ENCODE measurements around the gene SYNDIG1. TPM values are rescaled to one million over a fixed set of nuclear protein-coding genes. Genes with fewer than 3 reads are reported as not detected.

Gene SYNDIG1
- total RNA-seq, 8 experiments from 2014 or later: 5.0 to 64.6 (median 11.3) TPM

DNA sequence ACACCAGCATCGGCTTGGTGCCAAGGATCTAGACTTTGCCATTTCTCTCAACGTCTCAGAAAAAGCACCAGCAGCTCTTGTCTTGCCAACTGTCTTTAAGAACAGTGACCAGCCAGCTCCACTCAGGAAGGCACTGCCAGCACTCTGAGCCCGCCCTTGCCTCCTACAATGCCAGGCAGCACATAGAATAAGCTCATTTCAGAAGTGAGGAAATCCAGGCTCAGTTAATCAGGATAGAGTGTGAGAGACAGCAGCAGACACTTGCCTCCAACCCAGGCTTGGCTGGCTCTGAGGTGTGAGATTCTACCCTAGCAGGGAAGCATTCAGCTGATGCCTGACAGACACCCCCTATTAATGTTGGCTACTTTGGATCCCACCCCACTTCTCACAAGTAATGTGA, 4.3 kb upstream of the SYNDIG1 start:
- no peak for ATAC-seq (replicated peaks in 6 of 8)
- no peak overlapping the region for H3K4me3 ChIP-seq
- no peak overlapping the region for H3K27ac ChIP-seq
- WGBS, 10 experiments: 30 to 100% (median 90%) methylated on average over 1 to 3 of the region's 3 CpGs; no CpG with 5 or more reads in 7 of the 10 experiments
- in situ Hi-C loops (cut with MboI; ENCODE audit: low pct_unique_long_range_greater_than_20kb in 2 of 9, low sequenced_read_pairs in 9 of 9, unreplicated experiment in 9 of 9): loop anchor here in 1 of 9 experiments (25.0 kb wide), 1 partner anchor 303 kb away; no protein-coding TSS in a partner anchor
- H3K4me1 ChIP-seq (replicated peaks in 1 of 2): peaks cover 6 to 13% of the 10 kb centered on the region in 2 donors

DNA sequence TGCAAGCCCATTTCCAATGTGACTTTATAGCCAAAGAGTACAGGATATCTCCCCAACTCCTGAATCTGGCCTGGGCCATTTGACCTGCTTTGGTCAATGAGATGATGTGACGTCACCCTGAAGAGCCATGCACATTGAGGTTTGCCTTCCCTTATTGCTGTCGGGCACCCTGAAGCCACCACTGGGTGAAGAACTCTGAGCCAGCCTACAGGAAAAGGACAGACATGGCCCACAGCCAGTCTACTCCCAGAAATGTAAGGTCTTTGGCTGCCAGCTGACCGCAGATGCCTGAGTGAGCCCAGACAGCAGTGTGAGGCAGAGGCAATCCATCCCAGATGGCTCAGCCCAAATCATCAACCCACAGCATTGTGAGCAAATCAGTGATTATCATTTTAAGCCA, 3.7 kb upstream of the SYNDIG1 start:
- Histone ChIP-seq H3K4me3 (no peak overlapping the region), H3K4me1 (replicated peaks in 1 of 2) (peaks cover 6 to 13% of the 10 kb centered on the region in 2 donors), H3K27ac (no peak overlapping the region)
- ATAC-seq (replicated peaks in 6 of 8): no peak
- in situ Hi-C loops (cut with MboI; ENCODE audit: low pct_unique_long_range_greater_than_20kb in 2 of 9, low sequenced_read_pairs in 9 of 9, unreplicated experiment in 9 of 9): loop anchor here in 1 of 9 experiments (25.0 kb wide), 1 partner anchor 303 kb away; no protein-coding TSS in a partner anchor
- whole genome bisulfite sequencing, 10 experiments: 0 to 100% (median 77%) methylated on average over 1 to 3 of the region's 3 CpGs; no CpG with 5 or more reads in 4 of the 10 experiments

DNA sequence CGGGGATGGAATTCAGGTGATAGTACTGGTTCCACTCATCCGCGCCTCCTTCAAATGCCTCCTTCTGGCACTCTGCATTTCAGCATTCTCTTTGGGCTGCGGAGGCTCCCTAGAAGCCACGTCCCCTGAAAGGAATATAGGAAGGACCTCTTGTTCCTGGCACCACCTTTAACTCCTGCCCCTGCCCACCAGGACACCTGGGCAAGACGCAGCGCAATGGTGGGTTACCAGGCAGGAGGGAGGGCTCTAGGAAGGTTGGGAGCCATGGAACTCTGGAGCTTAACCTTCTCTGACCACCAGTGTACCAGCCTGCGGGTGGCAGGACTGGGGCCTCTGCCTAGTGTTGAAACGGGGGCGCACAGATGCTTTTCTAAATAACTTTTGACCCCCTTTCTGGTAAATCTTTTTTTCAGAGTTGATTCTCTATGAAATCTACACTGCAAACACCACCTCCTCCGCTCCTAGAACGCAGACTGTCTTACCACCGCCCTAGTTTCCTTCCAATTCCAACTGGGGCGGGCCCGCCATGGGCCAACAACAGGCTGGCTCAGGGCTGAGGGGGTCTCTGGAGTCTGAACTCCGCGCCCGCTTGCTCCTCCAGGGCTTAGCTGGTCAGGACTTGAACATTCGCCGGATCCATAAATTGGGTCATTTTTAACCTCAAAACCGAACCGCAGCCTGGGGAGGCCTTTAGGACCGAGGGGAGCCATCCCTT, 871 bp upstream of the SYNDIG1 start:
- WGBS, 10 experiments: 38 to 90% (median 62%) methylated on average over 1 to 15 of the region's 23 CpGs; no CpG with 5 or more reads in 2 of the 10 experiments
- in situ Hi-C loops (cut with MboI; ENCODE audit: low pct_unique_long_range_greater_than_20kb in 2 of 9, low sequenced_read_pairs in 9 of 9, unreplicated experiment in 9 of 9): loop anchor here in 1 of 9 experiments (25.0 kb wide), 1 partner anchor 306 kb away; no protein-coding TSS in a partner anchor
- H3K4me3 ChIP-seq: peak overlapping the region; percentile 45 to 78 (median 63)
- ATAC-seq (replicated peaks in 6 of 8): peak in 1 of 8 experiments; percentile 1
- no peak overlapping the region for H3K27ac ChIP-seq
- H3K4me1 ChIP-seq (replicated peaks in 1 of 2): peaks cover 0 to 7% of the 10 kb centered on the region in 2 donors

DNA sequence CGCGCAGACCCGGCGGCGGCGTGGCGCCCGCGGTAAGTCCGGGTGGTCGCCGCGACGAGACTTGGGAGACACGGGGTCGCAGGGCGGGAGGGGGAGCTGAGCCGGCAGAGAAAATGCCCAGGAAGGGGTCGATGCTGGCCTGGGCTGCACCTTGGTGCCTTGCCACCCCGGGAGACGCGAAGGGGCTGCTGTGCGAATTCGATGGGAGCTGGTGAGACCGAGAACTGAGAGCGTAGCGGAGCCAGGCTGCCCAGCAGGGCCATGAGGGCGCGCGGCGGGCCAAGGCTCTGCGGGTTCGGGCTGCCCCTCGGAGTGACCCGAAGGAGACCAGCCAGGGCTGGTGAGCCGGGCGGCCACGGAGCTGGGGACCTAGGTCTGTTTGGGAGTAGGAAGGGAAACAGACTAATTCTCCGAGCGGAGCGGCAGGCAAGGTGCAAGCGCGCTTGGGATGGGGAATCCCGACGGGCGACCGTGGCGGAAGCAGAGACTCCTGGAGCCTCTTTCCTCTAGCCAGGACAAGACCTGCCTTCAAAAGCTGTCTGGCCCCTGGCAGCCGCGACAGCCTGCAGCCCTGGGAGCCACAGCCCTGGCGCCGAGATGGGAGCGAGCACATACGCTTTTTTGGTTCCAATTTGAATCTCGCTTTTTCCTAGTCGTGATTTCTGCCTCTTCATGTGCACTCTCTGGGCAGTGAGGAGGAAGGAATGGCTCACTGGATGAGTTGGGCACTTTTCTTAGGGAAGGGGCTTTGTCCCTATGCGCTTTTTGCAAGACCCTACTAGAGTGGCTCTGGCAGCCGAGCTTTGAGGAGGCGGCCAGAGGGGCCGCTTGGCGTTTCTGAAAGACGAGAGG, 691 bp downstream of the SYNDIG1 start:
- in situ Hi-C loops (cut with MboI; ENCODE audit: low pct_unique_long_range_greater_than_20kb in 2 of 9, low sequenced_read_pairs in 9 of 9, unreplicated experiment in 9 of 9): loop anchor here in 1 of 9 experiments (25.0 kb wide), 1 partner anchor 308 kb away; no protein-coding TSS in a partner anchor
- WGBS, 10 experiments: 0 to 7% (median 1%) methylated on average over 1 to 13 of the region's 62 CpGs; no CpG with 5 or more reads in 2 of the 10 experiments
- H3K4me3 ChIP-seq: peak overlapping the region; percentile 45 to 78 (median 63)
- peak overlapping the region; percentile 11 to 23 for H3K27ac ChIP-seq
- ATAC-seq (replicated peaks in 6 of 8): peak; percentile 21 to 50 (median 34)
- peaks cover 0 to 7% of the 10 kb centered on the region in 2 donors for H3K4me1 ChIP-seq (replicated peaks in 1 of 2)

DNA sequence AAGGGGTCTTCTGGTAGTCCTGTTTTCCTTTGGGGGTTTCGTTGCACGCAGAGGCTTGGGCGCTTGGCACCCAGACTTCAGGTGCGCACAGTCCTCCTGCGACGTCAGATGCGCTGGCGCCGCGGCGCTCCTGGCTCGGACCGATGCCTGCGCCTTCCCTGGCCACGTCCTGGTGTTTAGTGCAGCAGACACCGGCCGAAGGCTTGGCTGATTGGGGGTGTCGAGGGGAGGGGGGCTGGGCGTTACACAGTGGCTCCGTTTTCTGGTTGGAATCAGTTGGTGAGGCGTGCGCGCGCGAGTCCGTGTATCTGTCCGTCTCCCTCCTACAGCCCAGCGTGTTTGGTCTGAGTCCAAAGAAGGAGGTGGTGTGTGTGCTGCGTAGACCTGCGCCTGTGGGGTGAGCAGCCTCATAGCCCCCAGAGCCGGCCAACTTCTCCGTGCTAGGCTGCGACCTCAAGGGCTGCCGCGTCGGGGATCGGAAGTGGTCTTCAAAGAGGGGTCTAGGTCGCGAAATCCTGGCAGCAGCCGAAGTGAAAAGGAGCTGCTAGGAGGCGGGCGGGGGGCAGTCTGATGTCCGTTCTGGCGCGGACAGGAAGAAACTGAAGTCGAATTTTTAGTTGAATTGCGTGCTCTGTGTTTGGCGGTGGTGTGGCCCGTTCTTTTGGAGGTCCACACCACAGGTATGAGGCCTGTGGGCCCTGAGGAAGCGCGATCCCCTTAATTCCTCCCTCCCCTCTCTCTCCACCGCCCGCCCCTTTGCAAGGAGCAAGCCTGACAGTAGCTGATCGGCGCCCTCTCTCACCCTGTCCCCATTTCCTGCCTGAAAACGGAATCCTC, 1.5 kb downstream of the SYNDIG1 start:
- Histone ChIP-seq H3K27ac (no peak overlapping the region), H3K4me3 (peak overlapping the region; percentile 45 to 78 (median 63)), H3K4me1 (replicated peaks in 1 of 2) (peaks cover 3 to 7% of the 10 kb centered on the region in 2 donors)
- 0 to 44% (median 3%) methylated on average over 1 to 24 of the region's 56 CpGs; no CpG with 5 or more reads in 1 of the 10 experiments for WGBS, 10 experiments
- in situ Hi-C loops (cut with MboI; ENCODE audit: low pct_unique_long_range_greater_than_20kb in 2 of 9, low sequenced_read_pairs in 9 of 9, unreplicated experiment in 9 of 9): loop anchor here in 1 of 9 experiments (25.0 kb wide), 1 partner anchor 309 kb away; no protein-coding TSS in a partner anchor
- ATAC-seq (replicated peaks in 6 of 8): peak in 5 of 8 experiments; percentile 5 to 23 (median 16)

DNA sequence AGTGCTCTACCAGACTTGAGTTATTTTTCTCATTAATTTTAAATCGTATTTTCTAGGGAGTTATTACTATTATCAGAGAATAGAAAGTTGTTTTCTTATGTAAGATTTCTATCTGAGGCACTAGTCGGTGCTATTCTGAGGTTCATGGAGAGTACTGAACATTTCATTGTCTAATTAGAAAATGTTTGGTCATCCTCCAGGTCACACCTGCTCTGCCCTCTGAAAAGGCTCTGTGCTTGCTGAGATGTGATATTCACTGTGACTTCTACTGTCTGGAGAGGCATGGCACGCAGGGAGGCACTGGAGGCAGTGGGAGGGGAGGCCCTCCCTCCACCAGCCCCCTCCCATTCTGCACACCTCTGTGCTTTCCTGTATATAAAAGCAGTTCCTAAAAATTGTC, 3.0 kb downstream of the SYNDIG1 start:
- in situ Hi-C loops (cut with MboI; ENCODE audit: low pct_unique_long_range_greater_than_20kb in 2 of 9, low sequenced_read_pairs in 9 of 9, unreplicated experiment in 9 of 9): loop anchor here in 1 of 9 experiments (25.0 kb wide), 1 partner anchor 310 kb away; no protein-coding TSS in a partner anchor
- Histone ChIP-seq H3K4me1 (replicated peaks in 1 of 2) (peaks cover 3 to 7% of the 10 kb centered on the region in 2 donors), H3K27ac (no peak overlapping the region), H3K4me3 (no peak overlapping the region)
- no peak for ATAC-seq (replicated peaks in 6 of 8)
- 47 to 92% (median 71%) methylated on average over 1 to 2 of the region's 3 CpGs; no CpG with 5 or more reads in 3 of the 10 experiments for WGBS, 10 experiments

DNA sequence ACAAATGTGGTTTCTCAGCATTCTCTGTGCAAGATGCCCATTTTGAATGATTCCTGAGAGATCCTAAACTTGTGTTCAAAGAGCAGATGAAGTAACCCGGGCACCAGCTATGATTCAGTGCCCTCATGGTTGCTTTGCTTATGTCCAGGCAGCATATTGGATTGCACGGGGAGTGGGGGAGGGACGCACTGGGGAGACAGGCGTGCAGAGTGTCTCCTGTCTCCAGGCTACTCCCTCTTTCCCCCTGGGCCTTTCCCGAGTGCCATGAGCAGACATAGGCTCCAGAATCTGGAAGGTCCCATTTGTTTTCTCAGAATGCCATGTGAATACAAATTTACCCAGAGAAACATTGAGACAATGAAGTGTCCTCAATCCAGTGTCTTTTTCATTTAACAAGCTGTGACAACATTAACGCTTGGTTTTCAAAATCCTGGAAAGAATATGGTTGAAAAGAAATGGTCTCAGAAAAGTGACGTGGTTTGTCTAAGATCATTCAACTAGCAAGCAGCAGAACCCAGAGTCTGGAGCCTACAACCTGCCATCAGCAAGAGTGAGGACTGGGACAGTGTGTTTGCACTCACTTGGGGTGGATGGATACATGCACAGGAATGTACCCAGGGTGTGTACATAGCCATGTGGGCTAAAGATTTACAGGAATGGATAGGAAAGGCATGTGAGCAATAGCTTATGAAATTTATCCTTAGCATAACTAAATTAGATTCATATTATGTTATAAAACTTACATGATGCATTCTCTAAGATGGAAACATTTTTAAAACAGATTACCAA, 4.2 kb downstream of the SYNDIG1 start:
- H3K27ac ChIP-seq: no peak overlapping the region
- in situ Hi-C loops (cut with MboI; ENCODE audit: low pct_unique_long_range_greater_than_20kb in 2 of 9, low sequenced_read_pairs in 9 of 9, unreplicated experiment in 9 of 9): loop anchor here in 1 of 9 experiments (25.0 kb wide), 1 partner anchor 311 kb away; no protein-coding TSS in a partner anchor
- WGBS, 10 experiments: 33 to 100% (median 72%) methylated on average over 1 to 7 of the region's 7 CpGs; no CpG with 5 or more reads in 1 of the 10 experiments
- no peak overlapping the region for H3K4me3 ChIP-seq
- ATAC-seq (replicated peaks in 6 of 8): no peak
- peaks cover 3 to 7% of the 10 kb centered on the region in 2 donors for H3K4me1 ChIP-seq (replicated peaks in 1 of 2)

DNA sequence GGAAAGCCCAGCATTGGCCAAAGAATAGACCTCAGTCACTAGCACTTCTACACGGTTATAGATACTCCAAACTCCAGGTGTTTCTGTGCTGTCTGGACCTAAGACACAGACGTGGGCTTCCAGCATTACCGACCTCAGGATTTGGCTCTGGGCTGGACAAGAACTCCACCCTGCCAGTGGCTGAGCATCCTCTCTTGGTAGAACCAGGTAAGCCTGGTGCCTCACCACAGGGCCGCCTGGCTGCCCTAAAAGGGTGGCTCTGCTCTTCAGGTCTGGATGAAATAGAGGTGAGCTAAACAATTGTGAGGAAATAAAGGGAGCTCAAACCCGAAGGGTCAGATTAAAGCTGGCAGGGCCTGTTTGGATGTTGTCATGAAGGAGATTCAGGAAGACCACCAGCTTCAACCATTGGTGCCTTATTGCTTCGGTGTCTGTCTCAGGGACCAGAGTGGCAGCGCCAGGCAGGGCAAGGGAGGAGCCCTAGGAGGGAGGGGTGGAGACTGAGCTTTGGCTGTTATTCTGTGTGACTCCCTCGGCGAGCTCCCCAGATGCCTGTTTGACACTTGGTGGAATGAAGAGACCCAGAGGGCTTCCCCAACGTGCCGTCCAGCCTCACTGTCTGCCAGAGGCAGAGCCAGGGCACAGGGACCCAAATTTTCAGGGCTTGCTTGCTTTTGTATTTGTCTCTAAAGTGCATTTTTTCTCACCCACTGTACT, 8.6 kb downstream of the SYNDIG1 start:
- Histone ChIP-seq H3K4me3 (no peak overlapping the region), H3K27ac (no peak overlapping the region), H3K4me1 (replicated peaks in 1 of 2) (peaks cover 0 to 3% of the 10 kb centered on the region in 2 donors)
- in situ Hi-C loops (cut with MboI; ENCODE audit: low pct_unique_long_range_greater_than_20kb in 2 of 9, low sequenced_read_pairs in 9 of 9, unreplicated experiment in 9 of 9): no loop called here
- ATAC-seq (replicated peaks in 6 of 8): peak in 2 of 8 experiments; percentile 45 to 70
- 21 to 100% (median 85%) methylated on average over 1 to 7 of the region's 11 CpGs; no CpG with 5 or more reads in 1 of the 10 experiments for WGBS, 10 experiments

DNA sequence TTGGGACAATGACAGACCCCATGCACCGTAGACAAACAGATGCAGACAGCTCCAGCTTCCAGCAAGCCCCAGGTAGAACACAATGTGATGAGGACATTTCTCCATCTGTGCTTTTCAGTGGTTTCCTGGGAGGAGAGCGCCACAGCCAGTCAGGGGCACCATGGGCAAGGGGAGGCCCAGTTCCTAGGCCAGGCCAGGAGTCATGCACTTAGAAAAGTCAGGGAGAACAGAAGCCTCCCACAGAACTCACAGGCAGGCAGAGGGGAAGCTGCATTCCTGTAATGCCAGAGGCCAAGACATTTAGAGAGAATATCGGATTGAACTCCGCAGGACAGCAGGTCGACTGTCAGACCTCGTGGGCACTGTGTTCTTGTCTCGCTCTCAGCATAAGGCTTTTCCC, 9.2 kb downstream of the SYNDIG1 start:
- 70 to 100% (median 83%) methylated on average over 2 to 6 of the region's 7 CpGs; no CpG with 5 or more reads in 3 of the 10 experiments for WGBS, 10 experiments
- H3K4me3 ChIP-seq: no peak overlapping the region
- in situ Hi-C loops (cut with MboI; ENCODE audit: low pct_unique_long_range_greater_than_20kb in 2 of 9, low sequenced_read_pairs in 9 of 9, unreplicated experiment in 9 of 9): no loop called here
- H3K4me1 ChIP-seq (replicated peaks in 1 of 2): peaks cover 0 to 3% of the 10 kb centered on the region in 2 donors
- ATAC-seq (replicated peaks in 6 of 8): no peak
- H3K27ac ChIP-seq: no peak overlapping the region

DNA sequence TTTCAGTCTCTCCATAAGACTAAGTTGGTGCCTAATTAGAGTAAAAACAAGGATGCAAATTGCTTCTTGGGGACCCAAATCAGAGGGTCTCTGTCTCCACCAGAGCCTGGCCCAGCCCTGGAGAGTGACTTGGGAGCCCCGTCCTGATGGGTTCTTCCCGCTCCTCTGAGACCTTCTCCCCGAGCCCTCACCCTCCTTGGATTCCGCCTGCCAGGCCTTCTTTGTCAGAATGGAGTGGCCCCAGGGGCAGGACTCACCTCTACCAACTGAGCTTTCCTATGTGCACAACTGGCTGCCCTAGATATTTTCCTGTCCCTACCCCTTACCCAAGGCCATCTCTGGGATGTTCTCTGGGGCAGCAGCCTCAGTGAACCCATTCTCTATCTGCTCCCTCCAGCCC, 9.7 kb downstream of the SYNDIG1 start:
- no peak overlapping the region for H3K4me3 ChIP-seq
- H3K27ac ChIP-seq: no peak overlapping the region
- ATAC-seq (replicated peaks in 6 of 8): no peak
- peaks cover 0 to 3% of the 10 kb centered on the region in 2 donors for H3K4me1 ChIP-seq (replicated peaks in 1 of 2)
- WGBS, 10 experiments: 65 to 100% (median 80%) methylated on average over 2 to 4 of the region's 4 CpGs; no CpG with 5 or more reads in 6 of the 10 experiments
- in situ Hi-C loops (cut with MboI; ENCODE audit: low pct_unique_long_range_greater_than_20kb in 2 of 9, low sequenced_read_pairs in 9 of 9, unreplicated experiment in 9 of 9): no loop called here

DNA sequence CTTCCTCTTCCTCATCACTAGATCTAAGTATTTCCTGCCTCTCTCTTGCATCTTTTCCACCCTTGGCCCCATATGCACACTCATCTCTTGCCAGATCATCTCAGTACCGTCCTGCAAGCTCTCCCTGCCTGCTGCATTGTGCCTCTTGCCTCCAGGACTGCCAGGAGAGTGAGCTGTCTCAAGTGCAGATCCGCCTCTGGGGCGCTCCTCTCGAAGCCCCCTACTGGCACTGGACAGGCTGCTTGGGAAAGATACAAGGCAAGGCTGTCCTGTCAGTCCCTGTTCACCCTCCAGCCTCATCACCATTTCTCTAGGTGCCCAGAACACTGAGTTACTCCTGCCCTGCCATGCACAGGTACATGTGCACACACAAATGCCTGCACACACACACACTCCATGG, 10.2 kb downstream of the SYNDIG1 start:
- ATAC-seq (replicated peaks in 6 of 8): no peak
- in situ Hi-C loops (cut with MboI; ENCODE audit: low pct_unique_long_range_greater_than_20kb in 2 of 9, low sequenced_read_pairs in 9 of 9, unreplicated experiment in 9 of 9): no loop called here
- H3K27ac ChIP-seq: no peak overlapping the region

More for the DNA sequence above, 10.2 kb downstream of the SYNDIG1 start:
- Histone ChIP-seq H3K4me1 (replicated peaks in 1 of 2) (peaks cover 0 to 3% of the 10 kb centered on the region in 2 donors), H3K4me3 (no peak overlapping the region)
- WGBS, 10 experiments: 40 to 80% (median 61%) methylated on average over 1 to 4 of the region's 4 CpGs; no CpG with 5 or more reads in 6 of the 10 experiments
